Gastroesophageal sphincter (tissue), 3 donors: Measurements from ENCODE around the gene ART3.
"Not testable (repeated sequence)": the region's sequence is repeated elsewhere in the genome, so short reads cannot be mapped to it uniquely, and the experiment has no call there.

Source experiments
- CTCF ChIP-seq, 4 experiments: fragments of 200-600 bp in 2 of 4; fragments of 450-650 bp in 2 of 4; sonication (generic) in 1 of 4; IDR thresholded peaks; one replicate each; pipeline ENCODE4 v1.5.1; 2017 to 2019; ENCODE audit warnings: antibody characterized with exemption in 4 of 4, mild to moderate bottlenecking in 2 of 4, moderate library complexity in 2 of 4
- EP300 ChIP-seq: sonication (generic); formaldehyde crosslinking; IDR thresholded peaks from one replicate; pipeline ENCODE4 v1.6.1; 2017; ENCODE audit warnings: antibody characterized with exemption, mild to moderate bottlenecking

- not testable (repeated sequence) for TF ChIP-seq EP300; CTCF (IDR thresholded peaks at IDR 0.05)
Measured at GRCh38 chr4:76044686-76045085, 29.8 kb upstream of the ART3 start.
